Stimulated activated CD8-positive, alpha-beta memory T cell treated with anti-CD3 and anti-CD28 coated beads, Interleukin-15, amount 100 ng/mL, for 1 hour (primary cell): ENCODE data around the gene GAL.

ENCODE experiments used
- DNase-seq: peaks from one replicate; pipeline ENCODE4 v3.0.0-alpha.2; 2020; ENCODE audit warnings: low read depth

Gene GAL

DNA sequence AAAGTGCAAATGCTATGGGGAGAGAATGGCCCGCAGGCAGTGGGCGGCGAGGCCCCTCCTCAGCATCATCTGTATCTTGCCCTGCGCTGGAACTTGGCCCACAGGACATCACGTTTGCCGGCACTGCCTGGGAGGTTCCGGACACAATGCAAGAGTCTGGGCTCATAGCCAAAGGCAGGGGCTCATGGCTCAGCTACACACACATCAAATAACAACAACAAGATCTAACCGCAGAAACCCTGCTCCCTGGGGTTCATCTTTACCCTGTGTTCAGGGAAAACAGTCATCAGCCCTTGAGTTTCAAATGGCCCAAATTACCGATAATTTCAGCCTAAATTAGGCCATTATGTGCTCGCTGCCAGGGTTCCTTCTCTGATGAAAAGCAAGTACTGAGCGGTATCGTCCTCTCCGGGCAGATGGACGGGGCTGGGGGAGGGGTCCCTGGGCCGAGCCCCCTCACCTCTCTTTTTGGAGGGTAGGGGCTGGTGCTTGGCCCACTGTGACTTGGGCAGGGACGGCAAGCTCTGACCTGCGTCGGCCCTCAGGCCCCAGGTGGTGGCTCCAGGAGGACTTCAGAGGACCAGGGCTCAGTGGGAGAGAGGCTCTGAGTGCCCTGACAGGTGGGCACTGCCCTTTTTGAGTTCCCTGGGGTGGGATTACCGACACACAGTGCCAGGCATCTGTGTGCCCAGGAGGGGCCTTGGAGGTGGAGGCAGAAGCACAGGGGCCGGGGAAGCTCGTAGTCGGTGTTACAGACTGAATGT lies 25.0 kb upstream of the GAL start:
- no peak for DNase-seq

DNA sequence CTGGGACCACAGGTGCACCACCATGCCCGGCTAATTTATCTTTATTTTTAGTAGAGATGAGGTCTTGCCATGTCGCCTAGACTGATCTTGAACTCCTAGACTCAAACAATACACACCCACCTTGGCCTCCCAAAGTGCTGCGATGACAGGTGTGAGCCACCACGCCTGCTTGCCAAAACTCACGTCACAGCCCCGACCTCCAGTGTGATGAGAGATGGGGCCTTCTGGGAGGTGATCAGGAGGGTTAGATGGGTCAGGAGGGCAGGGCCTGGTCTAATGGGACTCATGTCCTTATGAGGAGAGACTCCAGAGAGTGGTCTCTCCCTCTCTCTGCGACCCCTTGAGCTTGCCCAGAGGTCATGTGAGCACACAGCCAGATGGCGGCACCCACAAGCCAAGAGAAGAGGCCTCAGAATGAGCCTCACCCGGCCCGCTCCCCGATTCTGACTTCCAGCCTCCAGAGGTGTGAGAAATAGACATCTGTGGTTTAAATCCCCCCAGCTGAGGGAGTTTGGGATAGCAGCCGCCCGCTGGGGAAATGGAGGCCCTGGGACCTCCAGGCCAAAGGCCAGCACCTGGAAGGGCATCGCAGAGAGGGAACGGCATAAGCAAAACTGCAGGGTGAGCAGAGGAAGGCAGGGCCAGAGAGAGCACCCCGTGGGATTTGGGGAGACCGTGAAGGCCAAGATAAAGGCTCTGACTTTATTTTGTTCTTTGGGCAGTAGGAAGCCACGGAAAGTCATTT lies 24.1 kb upstream of the GAL start:
- no peak for DNase-seq

- DNase-seq, result no peak
Measured at GRCh38 chr11:68661014-68661413, 23.3 kb upstream of the GAL start.

DNA sequence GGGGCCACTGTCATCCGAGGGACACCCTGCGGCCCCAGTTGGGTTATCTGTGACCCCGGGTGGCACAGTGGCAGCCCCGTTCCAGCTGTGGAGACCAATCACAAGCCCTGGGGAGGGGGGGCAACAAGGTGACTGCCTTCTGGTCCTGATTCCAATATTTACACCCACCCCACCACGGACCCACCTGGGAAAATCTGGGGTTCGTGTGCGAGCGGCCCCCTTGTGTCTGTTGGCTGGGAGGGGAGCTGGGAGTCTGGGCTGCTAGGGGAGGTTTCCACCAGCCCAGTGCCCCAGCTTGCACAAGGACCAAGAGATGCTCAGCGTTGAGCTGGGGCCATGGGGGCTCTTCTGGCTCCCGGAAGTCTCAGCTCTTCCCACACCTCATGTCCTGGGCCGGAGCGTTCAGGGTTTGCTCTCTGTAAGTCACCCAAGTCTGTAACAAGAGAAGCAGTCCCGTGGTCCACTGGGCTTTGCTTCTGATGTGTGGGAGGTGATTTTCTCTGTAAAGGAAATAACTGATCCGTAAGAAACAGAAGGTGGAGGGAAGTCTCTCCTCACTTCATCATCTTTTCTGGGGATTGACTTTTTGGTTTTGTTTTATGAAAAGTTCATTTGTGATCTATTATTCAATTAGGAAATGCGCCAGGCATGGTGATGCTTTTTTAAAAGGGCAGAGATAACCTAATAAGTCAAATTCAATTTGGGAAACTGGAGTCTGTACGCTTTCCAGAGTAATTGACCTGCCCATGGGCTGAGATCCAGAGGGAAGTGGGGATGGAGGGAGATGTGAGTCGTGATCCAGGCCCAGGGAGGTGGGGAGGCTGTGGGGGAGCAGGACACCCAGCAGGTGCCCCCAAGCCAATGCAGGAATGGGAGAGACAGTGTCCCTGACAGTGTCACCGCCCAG lies 22.4 kb upstream of the GAL start:
- no peak for DNase-seq

- no peak for DNase-seq
Measured at GRCh38 chr11:68663482-68664010, 20.8 kb upstream of the GAL start.

DNA sequence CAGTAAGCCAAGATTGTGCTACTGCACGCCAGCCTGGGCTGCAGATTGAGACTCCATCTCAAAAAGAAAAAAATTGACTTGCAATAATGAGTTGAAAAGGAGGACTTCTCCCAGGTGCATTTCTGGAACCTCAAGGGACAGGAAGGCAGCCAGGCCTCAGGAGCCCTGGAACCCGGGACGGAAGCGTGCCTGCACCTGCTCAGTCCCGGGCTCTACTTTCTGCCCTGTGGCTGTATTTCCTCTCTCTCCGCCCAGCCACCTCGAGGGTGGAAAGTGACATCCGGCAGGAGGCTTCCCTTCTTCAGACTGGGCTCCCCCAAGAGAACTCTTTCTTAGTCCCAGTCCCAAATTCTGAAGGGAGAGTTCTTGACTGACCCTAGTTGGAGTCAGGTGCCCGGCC lies 20.2 kb upstream of the GAL start:
- DNase-seq, result no peak

DNA sequence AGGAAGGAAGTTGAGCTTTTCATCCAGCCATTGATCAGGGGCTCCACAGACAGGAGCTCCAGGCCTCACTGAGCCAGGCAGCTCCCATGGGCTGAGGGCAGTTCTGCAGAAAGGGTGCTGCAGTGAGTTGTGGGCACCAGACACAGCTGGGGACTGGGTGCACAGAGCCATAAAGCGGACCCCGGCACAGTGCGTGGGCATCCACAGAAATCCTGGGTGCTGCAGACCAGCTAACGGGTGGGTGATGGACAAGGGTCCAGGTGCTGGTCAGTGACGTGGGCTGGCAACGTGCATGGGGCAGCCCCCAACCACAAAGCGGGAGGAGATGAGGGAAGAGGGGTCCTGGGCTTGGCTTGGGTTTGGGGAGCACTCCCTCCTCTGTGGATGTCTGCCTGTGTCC lies 19.4 kb upstream of the GAL start:
- DNase-seq, result no peak

DNA sequence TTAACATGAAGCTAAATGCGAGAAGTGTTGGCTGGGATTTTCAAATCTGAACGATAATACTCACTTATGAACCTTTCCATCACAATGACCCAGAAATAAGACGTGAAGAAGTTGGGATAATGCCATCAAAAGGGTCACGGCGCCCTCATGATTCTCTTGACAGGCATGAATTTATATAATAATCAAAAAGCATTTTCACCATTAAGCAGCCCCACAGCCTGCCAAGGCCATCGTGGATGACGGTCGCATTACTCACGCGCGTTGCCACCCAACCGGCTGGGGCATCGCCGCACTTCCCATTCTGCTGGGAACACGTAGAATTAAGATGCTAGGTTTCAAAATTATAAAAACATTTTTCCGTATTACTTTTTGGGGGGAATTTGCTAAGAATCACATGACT lies 18.9 kb upstream of the GAL start:
- DNase-seq, result no peak

DNA sequence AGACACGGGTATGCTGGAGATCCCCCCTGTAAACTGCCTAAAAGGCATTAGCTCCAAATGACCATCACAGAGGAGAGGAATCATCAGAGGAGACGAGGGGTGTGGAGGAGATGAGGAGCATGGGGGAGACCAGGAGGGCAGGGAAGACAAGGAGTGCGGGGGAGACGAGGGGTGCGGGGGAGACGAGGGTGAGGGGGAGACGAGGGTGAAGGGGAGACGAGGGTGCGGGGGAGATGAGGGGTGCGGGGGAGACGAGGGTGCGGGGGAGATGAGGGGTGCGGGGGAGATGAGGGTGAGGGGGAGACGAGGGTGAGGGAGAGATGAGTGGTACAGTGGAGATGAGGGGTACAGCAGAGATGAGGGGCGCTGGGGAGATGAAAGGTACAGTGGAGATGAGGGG lies 17.5 kb upstream of the GAL start:
- DNase-seq, result no peak

DNA sequence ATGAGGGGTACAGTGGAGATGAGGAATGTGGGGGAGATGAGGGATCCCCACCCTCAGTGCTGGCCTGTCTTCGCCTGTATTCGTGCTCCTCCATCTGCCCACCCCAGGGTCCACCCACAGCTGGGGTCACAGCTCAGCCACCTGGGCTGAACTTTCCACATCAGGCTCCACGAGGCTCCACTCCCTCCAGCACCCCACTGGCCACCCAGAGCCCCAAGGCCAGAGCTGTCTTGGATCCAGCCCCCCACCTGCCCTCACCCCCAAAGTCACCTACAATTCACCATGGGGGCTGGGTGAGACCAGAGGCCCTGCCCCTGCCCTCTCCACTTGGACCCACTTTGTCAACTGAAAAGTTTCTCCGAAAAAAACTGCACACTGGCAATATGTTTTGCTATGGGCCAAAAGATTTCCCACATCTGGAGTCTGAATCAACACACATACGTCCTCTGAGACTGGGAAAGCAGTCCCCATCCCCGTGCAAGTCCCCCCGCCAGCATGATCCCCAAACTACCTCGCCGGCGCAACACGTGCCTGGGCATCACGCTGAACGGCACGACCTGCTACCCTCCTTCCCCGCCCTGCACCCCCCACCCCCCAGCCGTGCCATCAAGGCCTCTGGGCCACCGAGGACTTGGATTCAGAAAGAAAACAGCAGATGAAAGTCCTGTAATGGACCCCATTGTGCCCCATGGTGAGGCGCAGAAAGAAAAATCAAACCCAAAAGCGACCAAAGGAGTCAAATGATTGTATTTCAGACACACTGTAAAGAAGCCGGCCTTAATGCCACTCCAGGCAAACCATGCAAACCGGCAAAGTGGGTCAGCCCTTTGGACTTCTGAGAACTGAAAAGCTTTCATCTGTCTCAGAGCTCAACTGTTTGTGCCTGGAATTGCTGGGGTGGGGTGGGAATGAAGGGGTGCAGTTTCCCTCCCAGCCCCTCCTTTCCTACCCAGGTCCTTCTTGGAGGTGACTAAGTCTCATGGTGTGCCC lies 16.5 kb upstream of the GAL start:
- DNase-seq, result no peak

- no peak for DNase-seq
Measured at GRCh38 chr11:68669301-68670090, 14.8 kb upstream of the GAL start.

- no peak for DNase-seq
Measured at GRCh38 chr11:68670208-68670992, 13.9 kb upstream of the GAL start.

DNA sequence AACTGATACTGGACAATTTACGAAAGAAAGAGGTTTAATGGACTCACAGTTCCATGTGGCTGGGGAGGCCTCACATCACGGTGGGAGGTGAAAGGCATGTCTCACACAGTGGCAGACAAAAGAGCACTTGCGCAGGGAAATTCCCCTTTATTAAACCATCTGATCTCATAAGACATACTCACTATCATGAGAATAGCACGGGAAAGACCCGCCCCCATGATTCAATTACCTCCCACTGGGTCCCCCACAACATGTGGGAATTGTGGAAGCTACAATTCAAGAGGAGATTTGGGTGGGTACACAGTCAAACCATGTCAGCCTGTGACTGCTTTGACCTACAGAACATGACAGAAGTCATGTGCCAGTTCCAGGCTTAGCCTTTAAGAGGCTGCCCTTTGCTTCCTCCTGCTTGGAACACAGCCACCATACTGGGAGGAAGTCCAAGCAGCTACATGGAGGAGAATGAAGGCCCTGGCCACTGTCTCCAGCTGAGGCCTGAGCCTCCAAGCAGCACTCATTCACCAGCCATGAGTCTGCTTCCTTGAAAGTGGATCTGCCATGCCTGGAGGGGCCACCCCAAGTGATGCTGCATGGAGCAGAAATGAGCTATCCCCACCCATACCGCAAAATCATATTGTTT lies 10.9 kb upstream of the GAL start:
- no peak for DNase-seq

DNA sequence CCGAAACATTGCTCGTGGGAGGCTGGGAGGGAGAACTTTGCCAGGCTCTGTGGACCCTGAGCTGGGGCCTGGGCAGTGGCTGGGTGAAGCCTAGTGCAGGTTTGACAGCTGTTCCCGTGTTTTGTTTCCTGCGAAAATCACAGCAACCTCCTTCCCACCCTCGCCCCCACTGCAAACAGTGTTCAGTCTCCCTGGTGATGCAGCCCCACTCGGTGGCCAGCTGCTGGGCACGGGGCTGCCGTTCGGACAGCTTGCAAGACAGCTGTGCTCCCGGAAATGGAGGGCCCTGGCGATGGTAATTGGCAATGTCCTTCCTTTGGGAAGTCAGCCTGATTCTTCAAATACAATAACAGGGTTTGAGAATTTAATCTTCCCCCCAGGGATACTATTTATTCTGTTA lies 10.4 kb upstream of the GAL start:
- DNase-seq, result no peak

DNA sequence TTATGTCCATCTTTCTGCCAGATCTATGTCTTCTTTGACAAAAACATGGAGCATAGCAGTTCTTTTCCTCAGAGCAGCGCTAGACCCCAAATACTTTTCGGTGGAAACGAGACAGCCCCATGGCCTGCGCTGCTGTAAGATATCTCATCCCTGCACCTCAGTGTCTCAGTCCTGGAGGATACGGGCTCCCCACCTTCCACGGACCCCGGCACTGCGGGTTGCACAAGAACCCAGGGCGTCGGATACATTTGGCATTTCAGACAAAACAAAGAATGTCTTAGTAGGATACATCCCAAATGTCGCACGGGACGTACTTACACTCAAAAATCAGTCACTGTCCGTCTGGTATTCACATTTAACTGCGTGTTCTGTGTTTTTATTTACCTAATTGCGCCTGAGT lies 9.9 kb upstream of the GAL start:
- DNase-seq, result no peak

DNA sequence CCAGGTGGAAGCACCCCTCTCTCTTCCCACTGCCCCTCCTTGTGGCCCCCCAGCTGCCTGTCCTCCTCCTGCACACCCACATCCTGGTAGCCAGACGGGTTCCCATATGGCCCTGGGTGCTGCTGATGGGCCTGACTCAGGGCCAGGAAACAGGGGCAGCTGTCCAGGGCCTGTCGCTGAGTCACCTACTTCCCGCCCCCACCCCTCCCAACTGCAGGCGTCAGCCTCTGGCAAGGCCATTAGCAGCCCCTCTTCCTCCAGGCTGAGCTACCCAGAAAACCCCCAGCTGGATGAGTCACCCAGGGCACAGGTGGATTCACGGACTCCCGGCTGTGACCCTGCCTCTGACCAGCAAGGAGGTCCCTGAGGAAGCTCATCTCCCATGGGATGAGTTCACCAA lies 6.9 kb upstream of the GAL start:
- no peak for DNase-seq

DNA sequence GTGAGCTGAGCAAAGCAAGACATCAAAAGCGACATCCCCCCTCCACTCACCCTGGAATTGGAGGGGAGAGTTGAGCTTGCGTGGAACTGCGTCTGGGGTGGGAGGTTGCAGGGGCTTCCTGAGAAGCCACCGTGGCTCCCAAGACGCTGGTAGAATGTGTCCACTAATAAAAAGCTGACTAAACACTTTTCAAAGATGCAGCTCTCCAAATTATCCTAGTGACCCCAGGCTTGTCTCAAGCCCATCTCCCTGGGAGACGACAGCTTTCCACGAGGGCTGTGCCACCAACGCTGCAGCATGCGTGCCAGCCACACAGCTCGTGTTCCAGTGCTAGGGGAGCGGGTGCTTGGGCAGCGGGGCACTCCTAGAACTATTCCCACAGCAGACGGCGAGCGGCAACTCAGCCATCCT lies 6.3 kb upstream of the GAL start:
- DNase-seq, result no peak

DNA sequence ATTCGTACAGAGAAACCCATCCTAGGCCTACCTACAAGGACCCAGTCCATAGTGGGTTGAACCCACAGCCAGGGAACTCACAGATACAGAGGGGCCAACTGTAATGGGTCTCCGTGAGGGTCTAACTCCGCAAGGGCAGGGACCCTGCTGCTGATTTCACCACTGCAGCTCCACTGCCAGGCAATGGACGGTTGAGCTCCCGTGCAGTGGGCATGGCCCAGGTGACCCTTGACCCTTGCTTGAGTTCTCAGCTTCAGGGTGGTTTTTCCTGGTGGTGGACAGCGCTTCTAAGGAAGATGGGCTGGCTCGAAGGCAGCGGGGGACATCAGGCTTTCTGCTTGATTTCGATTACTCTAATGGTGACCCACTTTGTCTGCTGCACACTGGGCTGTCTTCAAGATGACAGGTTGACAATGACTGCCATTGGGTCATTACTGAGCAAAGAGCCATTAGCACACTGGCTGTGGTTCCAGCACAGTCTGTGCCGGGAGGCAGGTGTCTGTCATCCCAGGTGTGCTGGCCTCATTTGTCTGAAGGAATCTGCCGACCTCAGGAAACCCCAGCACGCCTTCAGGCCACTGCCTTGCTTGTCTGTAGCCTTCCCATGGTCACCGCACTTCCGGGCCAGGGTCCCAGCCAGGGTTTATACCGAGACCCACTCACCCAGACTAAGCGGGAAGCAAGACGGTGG lies 3.7 kb upstream of the GAL start:
- no peak for DNase-seq
